ENCODE data around the gene CEP44.
"Not testable (repeated sequence)": the region's sequence is repeated elsewhere in the genome, so short reads cannot be mapped to it uniquely, and the experiment has no call there.

CEP44 gene

DNA sequence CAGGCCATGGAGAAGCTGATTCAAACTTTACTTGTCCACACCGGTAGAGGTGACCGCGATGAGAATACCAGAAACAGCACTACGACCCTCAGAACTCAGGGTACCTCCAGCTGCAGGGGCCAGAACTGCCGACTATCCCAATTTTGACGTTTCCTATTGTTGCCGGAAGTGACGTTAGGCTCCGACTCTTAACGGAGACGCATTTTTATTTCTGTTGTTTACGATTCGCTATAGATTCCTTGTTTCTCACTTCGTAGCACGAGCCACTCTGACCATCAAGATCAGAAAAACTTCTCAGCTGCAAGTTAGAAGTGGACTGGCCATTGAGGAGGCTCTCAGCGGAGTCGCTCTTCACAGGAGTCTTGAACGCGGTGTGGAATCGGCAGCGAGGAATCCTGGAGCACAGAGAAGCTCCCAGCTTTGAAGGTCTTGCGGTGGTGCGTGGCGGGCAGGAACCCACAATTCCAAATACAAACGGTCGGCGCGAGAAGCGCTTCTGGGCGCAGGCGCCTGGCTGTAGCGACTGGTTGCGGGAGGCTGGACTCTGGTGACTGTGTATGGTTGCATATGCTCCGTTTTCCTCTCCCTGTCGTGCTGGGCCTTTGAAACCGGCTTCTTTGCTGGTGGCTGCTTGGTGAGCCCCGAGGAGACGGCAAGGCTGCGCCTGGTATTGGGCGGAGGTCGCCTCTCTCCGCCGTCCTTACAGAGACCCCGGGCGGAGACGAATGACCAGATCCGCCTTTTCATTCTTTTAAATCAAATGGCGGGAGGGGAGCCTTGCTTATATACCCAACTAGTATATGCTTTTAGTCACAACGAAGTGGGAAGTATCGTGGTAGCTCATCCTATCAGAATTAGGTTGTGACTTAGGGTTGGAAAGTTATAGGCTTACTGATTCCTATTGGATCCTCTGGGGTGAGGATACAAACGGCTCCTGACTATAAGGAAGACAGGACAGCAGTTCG lies at the start of gene CEP44, which contains the start of gene FBXO8:
Gene CEP44 (plus strand): TSS at position 405 of the 965 bp plus-strand sequence. CDS start 15,211 bp downstream, outside the sequence.
Gene FBXO8 (minus strand): TSS at position 161 of the 965 bp plus-strand sequence. CDS start 20,575 bp downstream, outside the sequence.
- DNase-seq (ENCODE audit: low read depth) = peak; percentile 80

GRCh38 chr4:174236359-174236758 lies 47.4 kb upstream of the CEP44 start:
- DNase-seq (ENCODE audit: low read depth) = no peak

- no peak for DNase-seq (ENCODE audit: low read depth)
These were observed 42.5 kb upstream of the CEP44 start for GRCh38 chr4:174241162-174241561.

DNA sequence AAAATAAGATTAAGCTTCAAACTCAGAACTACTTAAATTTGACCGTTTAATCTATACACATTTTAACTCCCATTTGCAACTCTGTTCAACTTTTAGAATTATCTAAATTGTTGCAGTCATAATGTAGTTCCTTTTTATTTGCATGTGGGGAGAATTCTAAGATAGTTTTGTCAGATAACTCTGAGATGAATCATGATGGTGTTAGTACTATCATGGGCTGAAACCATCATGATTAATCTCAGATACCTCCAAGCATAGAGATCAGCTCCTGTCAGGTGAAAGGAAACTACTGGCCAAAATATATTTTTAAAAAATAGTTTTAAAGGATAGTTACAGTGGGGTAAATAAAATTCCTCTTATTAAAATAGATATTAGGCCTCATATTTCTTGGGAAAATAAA lies 39.3 kb upstream of the CEP44 start:
- peak; percentile 58 for DNase-seq (ENCODE audit: low read depth)

DNA sequence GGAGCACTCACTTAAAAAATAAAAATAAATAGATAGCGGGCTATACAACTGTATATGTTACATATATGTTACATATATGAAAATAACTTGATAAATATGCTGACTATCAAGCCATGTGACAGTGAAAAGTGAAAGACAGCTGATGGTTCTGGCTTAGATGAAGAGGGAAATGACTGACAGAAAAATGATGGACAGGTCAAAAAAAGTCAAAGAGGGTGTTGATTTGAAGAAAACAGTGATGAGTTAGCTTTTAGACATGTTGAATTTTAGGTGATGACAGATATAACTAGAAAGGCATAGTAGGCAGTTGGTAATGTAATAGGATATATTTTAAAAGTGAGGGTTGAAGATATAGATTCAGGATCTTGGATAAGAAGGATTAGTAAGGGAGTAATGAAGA lies 38.0 kb upstream of the CEP44 start:
- no peak for DNase-seq (ENCODE audit: low read depth)

DNA sequence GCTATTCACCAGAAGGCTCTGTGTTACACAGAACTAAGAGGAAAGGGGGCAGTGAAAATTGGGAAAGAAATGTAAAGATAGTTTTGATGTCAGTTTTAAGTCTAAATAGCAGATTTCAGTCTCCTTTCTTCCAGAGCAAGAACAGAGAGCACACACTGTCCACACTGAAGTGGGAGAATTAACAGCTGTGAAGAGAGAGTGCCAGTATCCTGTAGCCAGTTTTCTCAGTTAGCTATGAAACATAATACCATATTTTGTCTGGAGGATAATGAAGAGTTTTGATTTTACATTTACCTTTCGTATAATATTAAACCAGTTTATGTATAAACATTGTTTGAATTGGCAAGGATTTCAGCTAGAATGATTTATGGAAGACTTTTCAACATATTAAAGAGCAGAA lies 35.3 kb upstream of the CEP44 start:
- DNase-seq (ENCODE audit: low read depth) = no peak

GRCh38 chr4:174252412-174252811 lies 31.3 kb upstream of the CEP44 start:
- no peak for DNase-seq (ENCODE audit: low read depth)

GRCh38 chr4:174254613-174255012 lies 29.1 kb upstream of the CEP44 start:
- DNase-seq (ENCODE audit: low read depth) = no peak

DNA sequence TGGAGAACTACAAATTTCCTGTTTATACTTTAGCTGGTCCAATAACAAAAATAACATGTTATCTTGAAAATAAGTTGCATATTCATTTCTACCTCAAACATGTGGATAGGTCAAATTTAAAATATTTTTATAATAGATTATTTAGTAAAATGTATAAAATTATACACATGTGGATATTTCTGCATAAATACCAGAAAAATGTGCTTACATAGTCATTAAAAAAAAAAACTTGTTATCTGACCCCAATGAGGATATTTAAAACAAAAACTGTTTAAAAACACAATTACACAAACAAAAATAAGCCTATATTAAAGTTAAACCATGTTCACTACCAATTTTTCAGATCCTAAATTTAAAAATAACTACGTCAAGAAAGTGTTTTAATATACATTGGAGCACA lies 28.3 kb upstream of the CEP44 start:
- no peak for DNase-seq (ENCODE audit: low read depth)

- DNase-seq (ENCODE audit: low read depth) = peak; percentile 71
These were observed 27.9 kb upstream of the CEP44 start for GRCh38 chr4:174255786-174256185.

- DNase-seq (ENCODE audit: low read depth) = peak; percentile 41
These were observed 27.4 kb upstream of the CEP44 start for GRCh38 chr4:174256277-174256713.

- DNase-seq (ENCODE audit: low read depth) = peak; percentile 24
These were observed 24.1 kb upstream of the CEP44 start for GRCh38 chr4:174259580-174259979.

- DNase-seq (ENCODE audit: low read depth) = peak; percentile 98
These were observed 23.6 kb upstream of the CEP44 start for GRCh38 chr4:174260099-174260498.

DNA sequence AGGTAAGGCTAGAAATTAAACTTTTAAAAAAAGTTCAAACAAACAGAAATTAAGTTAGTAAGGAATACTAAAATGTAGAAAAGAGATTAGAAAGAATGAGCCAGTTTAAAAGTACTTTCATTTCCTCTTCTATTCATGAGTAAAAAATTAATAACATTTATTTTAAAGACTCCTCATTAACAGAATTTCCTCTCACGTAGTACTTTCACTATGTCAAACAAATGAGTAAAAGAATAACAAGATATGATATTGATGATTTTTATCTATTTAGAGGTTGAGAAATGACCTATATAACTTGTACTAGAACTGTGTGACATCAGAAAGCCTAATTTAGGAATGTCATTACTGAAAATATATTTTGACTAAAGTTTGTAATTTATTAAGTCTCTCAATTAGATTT lies 22.3 kb upstream of the CEP44 start:
- not testable (repeated sequence) for DNase-seq (ENCODE audit: low read depth)

DNA sequence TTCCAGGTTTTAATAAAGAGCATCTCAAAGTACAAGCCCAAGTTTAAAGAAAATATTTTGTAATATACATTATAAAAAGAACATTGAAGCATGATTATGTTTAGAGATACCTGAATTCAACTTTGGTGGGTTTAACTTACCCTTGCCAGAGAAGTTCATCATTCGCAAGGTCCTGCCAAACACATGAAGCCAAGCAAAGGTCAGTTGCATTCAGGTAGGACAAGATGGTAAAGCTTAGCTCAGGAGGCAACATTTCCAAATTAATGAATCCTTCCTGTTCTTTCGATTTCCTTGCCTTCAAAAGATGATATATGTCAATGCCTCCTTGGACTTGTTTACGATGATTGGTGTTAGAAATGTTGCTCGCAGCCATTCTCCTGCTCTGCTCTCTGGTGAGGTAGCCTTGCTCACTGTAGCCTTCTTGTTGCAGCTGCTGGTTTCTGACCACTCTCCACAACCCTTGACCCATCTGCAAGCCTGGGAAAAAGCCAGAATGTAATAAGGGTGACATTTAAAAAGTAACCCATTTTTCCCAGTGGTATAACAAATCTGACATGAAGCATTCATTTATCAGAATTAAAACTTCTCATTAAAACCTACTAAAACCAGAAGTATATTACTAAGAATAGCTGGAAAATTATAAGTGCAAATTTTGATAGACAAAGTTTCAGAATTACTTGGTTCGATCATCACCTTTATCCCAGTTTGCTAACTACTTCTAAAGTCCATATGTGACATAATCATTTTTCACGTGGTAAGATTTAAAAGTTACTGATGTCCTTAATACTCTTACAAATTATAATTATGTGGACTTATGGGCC lies 20.9 kb upstream of the CEP44 start:
- DNase-seq (ENCODE audit: low read depth) = peak; percentile 42

DNA sequence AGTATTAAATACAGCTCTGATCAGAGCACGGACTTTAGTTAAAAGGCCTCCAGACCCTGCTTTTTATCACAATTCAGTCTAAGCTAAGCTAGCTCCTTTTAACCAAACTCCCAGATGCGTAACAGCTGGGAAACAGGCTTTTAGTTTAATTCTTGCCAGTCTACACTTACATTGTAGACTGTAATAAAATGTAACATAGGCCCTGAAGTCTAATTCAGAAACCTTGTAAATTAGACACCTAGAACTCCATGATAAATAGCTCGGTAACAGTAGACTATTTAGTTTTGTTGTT lies 20.3 kb upstream of the CEP44 start:
- DNase-seq (ENCODE audit: low read depth) = no peak

- no peak for DNase-seq (ENCODE audit: low read depth)
These were observed 17.8 kb upstream of the CEP44 start for GRCh38 chr4:174265916-174266315.

DNA sequence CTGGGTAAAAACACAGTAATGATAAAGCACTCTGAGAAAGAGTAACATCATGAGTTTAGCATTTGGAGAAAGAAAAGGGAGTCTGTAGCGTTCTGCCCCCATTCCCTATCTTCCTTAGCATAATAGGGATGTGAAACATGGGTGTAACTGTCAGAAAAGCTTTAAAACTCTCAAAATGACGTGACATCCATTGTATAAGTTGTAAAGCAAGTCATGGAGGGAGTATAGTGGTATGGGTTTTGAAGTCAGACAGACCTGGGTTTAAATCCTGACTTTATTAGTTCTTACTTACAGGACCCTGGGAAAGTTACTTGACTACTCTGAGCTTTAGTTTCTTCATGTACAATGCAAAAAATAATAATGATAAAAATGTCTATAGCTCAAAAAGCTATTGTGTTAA lies 17.3 kb upstream of the CEP44 start:
- no peak for DNase-seq (ENCODE audit: low read depth)

DNA sequence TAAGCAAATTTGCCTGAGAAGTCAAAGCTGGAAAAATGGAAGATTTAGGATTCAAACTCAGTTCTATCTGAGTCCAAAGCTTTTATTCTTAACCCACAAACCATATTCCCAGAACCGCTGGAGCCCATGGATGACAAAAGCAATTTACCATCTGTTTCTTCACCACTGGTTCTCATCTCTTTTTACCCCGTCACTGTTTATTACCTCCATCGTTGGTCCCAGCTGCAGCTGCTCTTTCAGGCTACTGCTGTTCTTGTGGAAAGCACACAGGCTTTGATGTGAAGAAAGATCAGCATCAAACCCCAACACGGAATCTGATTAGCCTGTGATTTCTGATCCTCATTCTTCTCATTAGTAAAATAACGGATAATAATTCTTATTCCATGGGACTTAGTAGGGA lies 9.8 kb upstream of the CEP44 start:
- no peak for DNase-seq (ENCODE audit: low read depth)

- DNase-seq (ENCODE audit: low read depth) = no peak
These were observed 9.3 kb upstream of the CEP44 start for GRCh38 chr4:174274436-174274835.

GRCh38 chr4:174275101-174275500 lies 8.6 kb upstream of the CEP44 start:
- DNase-seq (ENCODE audit: low read depth) = no peak

GRCh38 chr4:174277433-174277832 lies 6.3 kb upstream of the CEP44 start:
- DNase-seq (ENCODE audit: low read depth) = no peak

- DNase-seq (ENCODE audit: low read depth) = no peak
These were observed 5.2 kb upstream of the CEP44 start for GRCh38 chr4:174278467-174278866.
